Middle frontal gyrus (tissue), 1 donor: ENCODE data around the gene SLC27A5.
A peak's percentile ranks its signal among the peaks of the same experiment; 100 is the strongest.
"Not testable (repeated sequence)": the region's sequence is repeated elsewhere in the genome, so short reads cannot be mapped to it uniquely, and the experiment has no call there.

Experiments used
- DNase-seq: peaks from one replicate; pipeline ENCODE4 v3.0.0-alpha.2; 2015; ENCODE audit warnings: low spot score; ENCODE audit errors: extremely low spot score

The SLC27A5 gene

GRCh38 chr19:58470837-58471543, 40.8 kb downstream of the SLC27A5 start:
- not testable (repeated sequence) for DNase-seq

- DNase-seq = no peak
These were observed 42.4 kb downstream of the SLC27A5 start for GRCh38 chr19:58469241-58470013.

- DNase-seq = no peak
These were observed 43.5 kb downstream of the SLC27A5 start for GRCh38 chr19:58468216-58468839.

- DNase-seq = peak; percentile 98
These were observed 44.8 kb downstream of the SLC27A5 start, which contains the start of gene ZNF324 for GRCh38 chr19:58466760-58467589. Gene ZNF324, plus strand, starts transcription at chr19:58467080. Its CDS starts 2,106 bp downstream, at chr19:58469186.

GRCh38 chr19:58466089-58466759, 45.6 kb downstream of the SLC27A5 start:
- no peak for DNase-seq

DNA sequence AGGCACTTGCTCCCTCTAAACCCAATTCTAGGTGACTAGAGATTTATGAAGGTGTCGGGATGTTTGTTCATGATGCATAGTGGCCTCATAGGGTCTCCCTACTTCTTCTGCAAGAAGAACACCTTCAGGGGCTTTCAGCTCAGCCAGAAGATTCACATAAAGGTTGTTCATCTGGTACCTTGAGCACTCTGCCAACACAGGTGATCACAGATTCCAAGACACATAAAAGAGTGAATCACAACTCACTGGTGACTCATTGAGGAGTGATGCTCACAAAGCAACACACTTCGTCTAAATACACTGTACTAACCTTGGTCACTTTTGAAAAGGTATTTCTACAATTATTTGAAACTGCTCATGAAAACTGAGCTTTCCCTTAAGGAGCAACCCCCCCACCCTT, 51.8 kb downstream of the SLC27A5 start:
- DNase-seq = no peak

DNA sequence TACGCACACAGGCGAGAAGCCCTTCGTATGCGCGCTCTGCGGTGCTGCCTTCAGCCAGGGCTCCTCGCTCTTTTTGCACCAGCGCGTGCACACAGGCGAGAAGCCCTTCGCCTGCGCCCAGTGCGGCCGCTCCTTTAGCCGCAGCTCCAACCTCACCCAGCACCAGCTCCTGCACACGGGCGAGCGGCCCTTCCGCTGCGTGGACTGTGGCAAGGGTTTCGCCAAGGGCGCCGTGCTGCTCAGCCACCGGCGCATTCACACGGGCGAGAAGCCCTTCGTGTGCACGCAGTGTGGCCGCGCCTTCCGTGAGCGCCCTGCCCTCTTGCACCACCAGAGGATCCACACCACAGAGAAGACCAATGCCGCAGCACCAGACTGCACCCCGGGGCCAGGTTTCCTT, 55.7 kb downstream of the SLC27A5 start:
- no peak for DNase-seq

- no peak for DNase-seq
These were observed 56.5 kb downstream of the SLC27A5 start for GRCh38 chr19:58455306-58455705.

- no peak for DNase-seq
These were observed 58.0 kb downstream of the SLC27A5 start for GRCh38 chr19:58453743-58454142.

- DNase-seq = peak; percentile 94
These were observed 60.3 kb downstream of the SLC27A5 start, which contains the start of gene ZNF324B for GRCh38 chr19:58451358-58452101. Gene ZNF324B, plus strand, starts transcription at chr19:58451622. Its CDS starts 2,080 bp downstream, at chr19:58453702.

DNA sequence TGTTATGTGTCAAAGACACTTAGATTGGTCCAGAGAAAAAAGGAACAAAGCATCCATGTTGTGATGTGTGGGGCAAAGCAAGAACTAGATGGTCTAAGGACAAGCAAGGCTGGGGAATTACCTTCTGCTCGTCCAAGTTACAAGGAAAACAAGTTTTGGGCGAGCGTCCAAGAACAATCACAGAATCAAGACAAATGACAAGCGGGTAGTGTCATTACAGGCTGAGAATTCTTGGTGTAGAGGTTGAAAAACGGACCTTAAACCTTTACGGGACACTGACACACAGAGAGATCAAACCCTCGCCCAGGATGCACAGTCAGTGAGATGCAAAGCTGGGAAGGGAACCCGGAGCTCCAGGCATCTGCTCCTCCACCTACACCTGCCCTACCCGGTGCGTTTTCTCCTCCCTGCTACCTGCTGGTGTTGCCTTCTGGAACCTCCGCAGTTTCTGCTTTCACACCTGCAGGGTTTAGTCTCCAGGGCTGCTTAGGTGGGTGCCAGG, 60.9 kb downstream of the SLC27A5 start:
- no peak for DNase-seq

DNA sequence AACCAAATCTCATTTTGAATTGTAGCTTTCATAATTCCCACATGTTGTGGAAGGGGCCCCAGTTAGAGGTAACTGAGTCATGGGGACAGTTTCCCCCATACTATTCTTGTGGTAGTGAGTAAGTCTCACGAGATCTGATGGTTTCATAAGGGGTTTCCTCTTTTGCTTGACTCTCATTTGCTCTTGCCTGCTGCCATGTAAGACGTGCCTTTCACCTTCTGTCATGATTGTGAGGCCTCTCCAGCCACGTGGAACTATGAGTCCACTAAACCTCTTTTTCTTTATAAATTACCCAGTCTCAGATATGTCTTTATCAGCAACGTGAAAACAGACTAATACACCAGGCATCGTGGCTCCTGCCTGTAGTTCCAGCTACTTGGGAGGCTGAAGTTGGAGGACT, 61.8 kb downstream of the SLC27A5 start:
- DNase-seq = not testable (repeated sequence)

DNA sequence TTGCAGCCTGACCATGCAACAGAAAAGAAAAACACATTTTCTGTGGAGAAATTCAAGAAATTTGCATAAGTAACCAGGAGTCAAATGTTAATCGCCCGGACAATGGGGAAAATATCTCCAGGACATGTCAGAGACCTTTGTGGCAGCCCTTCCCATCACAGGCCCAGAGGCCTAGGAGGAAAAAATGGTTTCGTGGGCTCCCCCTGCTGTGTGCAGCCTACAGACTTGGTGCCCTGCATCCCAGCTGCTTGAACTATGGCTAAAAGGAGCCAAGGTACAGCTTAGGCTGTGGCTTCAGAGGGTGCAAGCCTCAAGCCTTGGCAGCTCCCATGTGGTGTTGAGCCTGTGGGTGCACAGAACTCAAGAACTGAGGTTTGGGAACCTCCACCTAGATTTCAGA, 62.9 kb downstream of the SLC27A5 start:
- not testable (repeated sequence) for DNase-seq
